ENCODE results near the gene MLLT6. TPM values are rescaled to one million over a fixed set of nuclear protein-coding genes. Genes with fewer than 3 reads are reported as not detected.

MLLT6 gene
- total and polyA plus RNA-seq, 2 of the 13 experiments (the other 11 are each of a cell fraction or from before 2014, with no cell fraction given) = 50.7 to 69.5 TPM

DNA sequence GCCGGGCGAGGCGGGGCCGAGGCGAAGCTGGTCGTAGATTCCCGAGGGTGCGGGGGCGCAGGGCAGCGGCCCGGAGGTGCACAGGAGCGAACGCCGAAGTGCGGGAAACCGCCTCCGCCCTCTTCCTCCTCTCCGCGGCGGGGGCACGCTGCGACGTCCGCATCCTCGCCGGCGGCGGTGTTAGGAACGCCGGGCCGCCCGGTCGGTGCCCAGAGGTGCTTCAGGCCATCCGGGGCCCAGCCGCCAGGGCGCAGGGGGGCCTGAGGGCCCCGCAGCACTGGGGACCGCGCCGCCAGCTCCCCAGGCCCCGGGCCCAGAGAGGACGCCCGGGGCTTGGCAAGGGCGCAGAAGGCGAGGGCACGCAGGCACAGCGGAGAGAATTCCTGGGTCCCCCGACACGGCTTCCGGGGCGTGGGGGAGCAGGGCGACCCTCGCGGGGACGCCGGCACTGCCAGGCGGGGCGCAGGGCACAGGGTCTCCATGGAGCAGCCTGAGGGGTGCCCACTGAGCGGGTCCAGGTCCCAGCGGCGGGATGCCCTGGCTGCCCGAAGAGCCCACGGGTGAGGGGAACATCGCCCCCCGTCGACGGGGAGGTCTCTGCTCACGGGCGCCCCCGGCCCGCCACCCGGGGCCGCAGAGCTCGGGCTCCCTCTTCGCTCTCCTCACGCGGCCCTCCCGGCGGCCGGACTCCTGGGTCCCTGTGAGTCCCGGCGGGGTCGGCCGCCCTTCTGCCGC lies 30.9 kb upstream of the MLLT6 start (continued):
- TF ChIP-seq, protein P1, sequence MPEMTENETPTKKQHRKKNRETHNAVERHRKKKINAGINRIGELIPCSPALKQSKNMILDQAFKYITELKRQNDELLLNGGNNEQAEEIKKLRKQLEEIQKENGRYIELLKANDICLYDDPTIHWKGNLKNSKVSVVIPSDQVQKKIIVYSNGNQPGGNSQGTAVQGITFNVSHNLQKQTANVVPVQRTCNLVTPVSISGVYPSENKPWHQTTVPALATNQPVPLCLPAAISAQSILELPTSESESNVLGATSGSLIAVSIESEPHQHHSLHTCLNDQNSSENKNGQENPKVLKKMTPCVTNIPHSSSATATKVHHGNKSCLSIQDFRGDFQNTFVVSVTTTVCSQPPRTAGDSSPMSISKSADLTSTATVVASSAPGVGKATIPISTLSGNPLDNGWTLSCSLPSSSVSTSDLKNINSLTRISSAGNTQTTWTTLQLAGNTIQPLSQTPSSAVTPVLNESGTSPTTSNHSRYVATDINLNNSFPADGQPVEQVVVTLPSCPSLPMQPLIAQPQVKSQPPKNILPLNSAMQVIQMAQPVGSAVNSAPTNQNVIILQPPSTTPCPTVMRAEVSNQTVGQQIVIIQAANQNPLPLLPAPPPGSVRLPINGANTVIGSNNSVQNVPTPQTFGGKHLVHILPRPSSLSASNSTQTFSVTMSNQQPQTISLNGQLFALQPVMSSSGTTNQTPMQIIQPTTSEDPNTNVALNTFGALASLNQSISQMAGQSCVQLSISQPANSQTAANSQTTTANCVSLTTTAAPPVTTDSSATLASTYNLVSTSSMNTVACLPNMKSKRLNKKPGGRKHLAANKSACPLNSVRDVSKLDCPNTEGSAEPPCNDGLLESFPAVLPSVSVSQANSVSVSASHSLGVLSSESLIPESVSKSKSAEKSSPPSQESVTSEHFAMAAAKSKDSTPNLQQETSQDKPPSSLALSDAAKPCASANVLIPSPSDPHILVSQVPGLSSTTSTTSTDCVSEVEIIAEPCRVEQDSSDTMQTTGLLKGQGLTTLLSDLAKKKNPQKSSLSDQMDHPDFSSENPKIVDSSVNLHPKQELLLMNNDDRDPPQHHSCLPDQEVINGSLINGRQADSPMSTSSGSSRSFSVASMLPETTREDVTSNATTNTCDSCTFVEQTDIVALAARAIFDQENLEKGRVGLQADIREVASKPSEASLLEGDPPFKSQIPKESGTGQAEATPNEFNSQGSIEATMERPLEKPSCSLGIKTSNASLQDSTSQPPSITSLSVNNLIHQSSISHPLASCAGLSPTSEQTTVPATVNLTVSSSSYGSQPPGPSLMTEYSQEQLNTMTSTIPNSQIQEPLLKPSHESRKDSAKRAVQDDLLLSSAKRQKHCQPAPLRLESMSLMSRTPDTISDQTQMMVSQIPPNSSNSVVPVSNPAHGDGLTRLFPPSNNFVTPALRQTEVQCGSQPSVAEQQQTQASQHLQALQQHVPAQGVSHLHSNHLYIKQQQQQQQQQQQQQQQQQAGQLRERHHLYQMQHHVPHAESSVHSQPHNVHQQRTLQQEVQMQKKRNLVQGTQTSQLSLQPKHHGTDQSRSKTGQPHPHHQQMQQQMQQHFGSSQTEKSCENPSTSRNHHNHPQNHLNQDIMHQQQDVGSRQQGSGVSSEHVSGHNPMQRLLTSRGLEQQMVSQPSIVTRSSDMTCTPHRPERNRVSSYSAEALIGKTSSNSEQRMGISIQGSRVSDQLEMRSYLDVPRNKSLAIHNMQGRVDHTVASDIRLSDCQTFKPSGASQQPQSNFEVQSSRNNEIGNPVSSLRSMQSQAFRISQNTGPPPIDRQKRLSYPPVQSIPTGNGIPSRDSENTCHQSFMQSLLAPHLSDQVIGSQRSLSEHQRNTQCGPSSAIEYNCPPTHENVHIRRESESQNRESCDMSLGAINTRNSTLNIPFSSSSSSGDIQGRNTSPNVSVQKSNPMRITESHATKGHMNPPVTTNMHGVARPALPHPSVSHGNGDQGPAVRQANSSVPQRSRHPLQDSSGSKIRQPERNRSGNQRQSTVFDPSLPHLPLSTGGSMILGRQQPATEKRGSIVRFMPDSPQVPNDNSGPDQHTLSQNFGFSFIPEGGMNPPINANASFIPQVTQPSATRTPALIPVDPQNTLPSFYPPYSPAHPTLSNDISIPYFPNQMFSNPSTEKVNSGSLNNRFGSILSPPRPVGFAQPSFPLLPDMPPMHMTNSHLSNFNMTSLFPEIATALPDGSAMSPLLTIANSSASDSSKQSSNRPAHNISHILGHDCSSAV (CRISPR knock-in tag; IDR thresholded peaks at IDR 0.05; ENCODE audit: borderline replicate concordance) = no peak
- TF ChIP-seq, protein P2, sequence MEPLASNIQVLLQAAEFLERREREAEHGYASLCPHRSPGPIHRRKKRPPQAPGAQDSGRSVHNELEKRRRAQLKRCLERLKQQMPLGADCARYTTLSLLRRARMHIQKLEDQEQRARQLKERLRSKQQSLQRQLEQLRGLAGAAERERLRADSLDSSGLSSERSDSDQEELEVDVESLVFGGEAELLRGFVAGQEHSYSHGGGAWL (CRISPR knock-in tag; IDR thresholded peaks at IDR 0.05) = peak; percentile 64; the same call in 1 of the 2 replicates
- peak; percentile 16; the same call in 1 of the 2 replicates for TF ChIP-seq ZNF430 (CRISPR knock-in tag; IDR thresholded peaks at IDR 0.05)
- no peak for TF ChIP-seq ADNP (CRISPR knock-in tag; IDR thresholded peaks at IDR 0.05)
- no peak; the same call in 1 of the 2 replicates for TF ChIP-seq RXRA (CRISPR knock-in tag; IDR thresholded peaks at IDR 0.05)
- no peak for TF ChIP-seq PHF5A (CRISPR knock-in tag; IDR thresholded peaks at IDR 0.05; ENCODE audit: low read depth, unreplicated experiment)
- TF ChIP-seq, protein P3, sequence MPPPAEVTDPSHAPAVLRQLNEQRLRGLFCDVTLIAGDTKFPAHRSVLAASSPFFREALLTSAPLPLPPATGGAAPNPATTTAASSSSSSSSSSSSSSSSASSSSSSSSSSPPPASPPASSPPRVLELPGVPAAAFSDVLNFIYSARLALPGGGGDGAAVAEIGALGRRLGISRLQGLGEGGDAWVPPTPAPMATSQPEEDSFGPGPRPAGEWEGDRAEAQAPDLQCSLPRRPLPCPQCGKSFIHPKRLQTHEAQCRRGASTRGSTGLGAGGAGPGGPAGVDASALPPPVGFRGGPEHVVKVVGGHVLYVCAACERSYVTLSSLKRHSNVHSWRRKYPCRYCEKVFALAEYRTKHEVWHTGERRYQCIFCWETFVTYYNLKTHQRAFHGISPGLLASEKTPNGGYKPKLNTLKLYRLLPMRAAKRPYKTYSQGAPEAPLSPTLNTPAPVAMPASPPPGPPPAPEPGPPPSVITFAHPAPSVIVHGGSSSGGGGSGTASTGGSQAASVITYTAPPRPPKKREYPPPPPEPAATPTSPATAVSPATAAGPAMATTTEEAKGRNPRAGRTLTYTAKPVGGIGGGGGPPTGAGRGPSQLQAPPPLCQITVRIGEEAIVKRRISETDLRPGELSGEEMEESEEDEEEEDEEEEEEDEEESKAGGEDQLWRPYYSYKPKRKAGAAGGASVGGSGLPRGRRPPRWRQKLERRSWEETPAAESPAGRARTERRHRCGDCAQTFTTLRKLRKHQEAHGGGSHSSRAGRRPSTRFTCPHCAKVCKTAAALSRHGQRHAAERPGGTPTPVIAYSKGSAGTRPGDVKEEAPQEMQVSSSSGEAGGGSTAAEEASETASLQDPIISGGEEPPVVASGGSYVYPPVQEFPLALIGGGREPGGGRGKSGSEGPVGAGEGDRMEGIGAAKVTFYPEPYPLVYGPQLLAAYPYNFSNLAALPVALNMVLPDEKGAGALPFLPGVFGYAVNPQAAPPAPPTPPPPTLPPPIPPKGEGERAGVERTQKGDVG (CRISPR knock-in tag; IDR thresholded peaks at IDR 0.05; ENCODE audit: borderline replicate concordance) = no peak

Measured in HepG2 (cell line).